ENCODE results near the gene BTK.

Gene BTK

DNA sequence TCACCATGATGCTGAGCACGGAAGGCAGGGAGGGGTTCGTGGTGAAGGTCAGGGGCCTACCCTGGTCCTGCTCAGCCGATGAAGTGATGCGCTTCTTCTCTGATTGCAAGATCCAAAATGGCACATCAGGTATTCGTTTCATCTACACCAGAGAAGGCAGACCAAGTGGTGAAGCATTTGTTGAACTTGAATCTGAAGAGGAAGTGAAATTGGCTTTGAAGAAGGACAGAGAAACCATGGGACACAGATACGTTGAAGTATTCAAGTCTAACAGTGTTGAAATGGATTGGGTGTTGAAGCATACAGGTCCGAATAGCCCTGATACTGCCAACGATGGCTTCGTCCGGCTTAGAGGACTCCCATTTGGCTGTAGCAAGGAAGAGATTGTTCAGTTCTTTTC lies 26.0 kb upstream of the BTK start:
- H3K9me3 ChIP-seq (ENCODE audit: control insufficient read depth in 2 of 2, low read length in 2 of 2), result no peaks in the 10 kb centered on the region
- no peak overlapping the region for H3K9ac ChIP-seq (ENCODE audit: low read depth in 1 of 2, low read length in 2 of 2)
- peaks cover 8 to 10% of the 10 kb centered on the region in 2 donors for H3K36me3 ChIP-seq (ENCODE audit: control insufficient read depth in 2 of 2, insufficient read depth in 2 of 2, low read length in 2 of 2)
- H3K4me1 ChIP-seq (ENCODE audit: control insufficient read depth in 2 of 2, insufficient read depth in 2 of 2, low read length in 2 of 2), result peaks cover under 1 to 8% of the 10 kb centered on the region in 2 donors
- no peak overlapping the region for H3K27ac ChIP-seq (ENCODE audit: low read depth in 2 of 2, low read length in 2 of 2)
- peaks cover 0 to 3% of the 10 kb centered on the region in 2 donors for H3K27me3 ChIP-seq (ENCODE audit: control insufficient read depth in 2 of 2, insufficient read depth in 2 of 2, low read length in 2 of 2)
- H3K4me3 ChIP-seq (ENCODE audit: low read length in 2 of 2), result no peak overlapping the region

DNA sequence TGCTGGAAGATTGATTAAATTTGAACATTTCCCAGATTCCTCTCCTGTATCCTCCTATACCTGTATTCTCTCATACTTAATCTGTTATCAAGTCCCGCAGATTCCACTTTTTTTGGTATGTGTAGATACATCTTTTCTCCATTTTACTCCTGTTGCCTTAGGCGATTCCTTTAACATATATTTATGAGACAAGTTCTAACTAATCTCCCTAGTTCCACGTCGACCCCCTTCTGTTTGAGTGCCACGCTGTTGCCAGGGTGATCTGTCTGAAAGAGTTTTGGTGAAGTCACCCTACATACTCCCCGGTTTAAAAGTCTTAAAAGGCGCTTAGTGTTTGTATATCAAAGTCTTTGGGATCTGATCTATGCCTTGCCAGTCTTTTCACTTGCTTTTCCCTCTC lies 24.5 kb upstream of the BTK start:
- no peak overlapping the region for H3K27ac ChIP-seq (ENCODE audit: low read depth in 2 of 2, low read length in 2 of 2)

DNA sequence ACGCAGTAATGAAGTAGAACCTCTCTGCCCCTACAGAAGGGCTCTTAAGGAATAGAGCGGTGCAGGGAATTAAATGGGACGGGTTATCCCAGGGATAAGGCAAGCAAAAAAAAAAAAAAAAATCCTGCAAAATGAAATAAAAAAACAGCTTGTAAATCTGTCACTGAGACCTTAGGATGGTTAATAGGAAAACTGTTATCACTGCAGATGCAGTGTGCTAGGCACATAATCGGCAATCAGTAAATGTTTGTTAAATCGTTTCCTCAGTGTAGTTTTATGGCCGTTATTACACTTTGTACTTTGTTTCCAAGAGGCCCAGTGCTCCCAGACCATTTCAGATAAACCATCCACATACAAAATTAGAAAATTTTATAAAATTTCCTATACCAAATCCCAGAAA lies 23.1 kb upstream of the BTK start:
- Histone ChIP-seq H3K27ac (ENCODE audit: low read depth in 2 of 2, low read length in 2 of 2) (peak overlapping the region; percentile 27 to 91), H3K27me3 (ENCODE audit: control insufficient read depth in 2 of 2, insufficient read depth in 2 of 2, low read length in 2 of 2) (peaks cover 0 to 3% of the 10 kb centered on the region in 2 donors), H3K9ac (ENCODE audit: low read depth in 1 of 2, low read length in 2 of 2) (peak overlapping the region in 1 of 2 donors; percentile 72), H3K36me3 (ENCODE audit: control insufficient read depth in 2 of 2, insufficient read depth in 2 of 2, low read length in 2 of 2) (peaks cover 8 to 10% of the 10 kb centered on the region in 2 donors), H3K4me1 (ENCODE audit: control insufficient read depth in 2 of 2, insufficient read depth in 2 of 2, low read length in 2 of 2) (peaks cover 4 to 10% of the 10 kb centered on the region in 2 donors), H3K4me3 (ENCODE audit: low read length in 2 of 2) (peak overlapping the region; percentile 86 to 88), H3K9me3 (ENCODE audit: control insufficient read depth in 2 of 2, low read length in 2 of 2) (no peaks in the 10 kb centered on the region)

More for the DNA sequence above, 24.5 kb upstream of the BTK start:
- no peaks in the 10 kb centered on the region for H3K9me3 ChIP-seq (ENCODE audit: control insufficient read depth in 2 of 2, low read length in 2 of 2)
- H3K4me3 ChIP-seq (ENCODE audit: low read length in 2 of 2), result no peak overlapping the region
- H3K27me3 ChIP-seq (ENCODE audit: control insufficient read depth in 2 of 2, insufficient read depth in 2 of 2, low read length in 2 of 2), result peaks cover 0 to 3% of the 10 kb centered on the region in 2 donors
- H3K4me1 ChIP-seq (ENCODE audit: control insufficient read depth in 2 of 2, insufficient read depth in 2 of 2, low read length in 2 of 2), result peaks cover 4 to 10% of the 10 kb centered on the region in 2 donors
- H3K36me3 ChIP-seq (ENCODE audit: control insufficient read depth in 2 of 2, insufficient read depth in 2 of 2, low read length in 2 of 2), result peaks cover 8 to 10% of the 10 kb centered on the region in 2 donors
- H3K9ac ChIP-seq (ENCODE audit: low read depth in 1 of 2, low read length in 2 of 2), result no peak overlapping the region

DNA sequence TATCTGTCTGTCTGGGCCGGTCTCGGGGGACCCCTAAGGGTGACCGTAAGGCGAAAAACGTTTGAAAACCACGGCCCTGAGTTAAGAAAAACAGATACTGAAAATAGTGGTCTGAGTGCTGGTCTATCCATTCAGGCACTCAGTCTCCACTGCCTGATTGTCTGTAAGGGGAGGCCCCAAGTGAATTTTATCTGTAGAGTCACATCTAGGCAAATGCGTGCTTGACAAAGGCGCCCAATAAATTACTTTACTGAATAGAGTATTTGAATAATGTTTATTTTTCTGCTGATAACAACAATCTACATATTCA lies 22.5 kb upstream of the BTK start:
- Histone ChIP-seq H3K36me3 (ENCODE audit: control insufficient read depth in 2 of 2, insufficient read depth in 2 of 2, low read length in 2 of 2) (peaks cover 5 to 10% of the 10 kb centered on the region in 2 donors), H3K4me3 (ENCODE audit: low read length in 2 of 2) (peak overlapping the region; percentile 86 to 88), H3K27me3 (ENCODE audit: control insufficient read depth in 2 of 2, insufficient read depth in 2 of 2, low read length in 2 of 2) (peaks cover 0 to 3% of the 10 kb centered on the region in 2 donors), H3K9me3 (ENCODE audit: control insufficient read depth in 2 of 2, low read length in 2 of 2) (no peaks in the 10 kb centered on the region), H3K27ac (ENCODE audit: low read depth in 2 of 2, low read length in 2 of 2) (peak overlapping the region; percentile 88 to 91), H3K4me1 (ENCODE audit: control insufficient read depth in 2 of 2, insufficient read depth in 2 of 2, low read length in 2 of 2) (peaks cover 4 to 10% of the 10 kb centered on the region in 2 donors), H3K9ac (ENCODE audit: low read depth in 1 of 2, low read length in 2 of 2) (peak overlapping the region; percentile 72 to 84)

DNA sequence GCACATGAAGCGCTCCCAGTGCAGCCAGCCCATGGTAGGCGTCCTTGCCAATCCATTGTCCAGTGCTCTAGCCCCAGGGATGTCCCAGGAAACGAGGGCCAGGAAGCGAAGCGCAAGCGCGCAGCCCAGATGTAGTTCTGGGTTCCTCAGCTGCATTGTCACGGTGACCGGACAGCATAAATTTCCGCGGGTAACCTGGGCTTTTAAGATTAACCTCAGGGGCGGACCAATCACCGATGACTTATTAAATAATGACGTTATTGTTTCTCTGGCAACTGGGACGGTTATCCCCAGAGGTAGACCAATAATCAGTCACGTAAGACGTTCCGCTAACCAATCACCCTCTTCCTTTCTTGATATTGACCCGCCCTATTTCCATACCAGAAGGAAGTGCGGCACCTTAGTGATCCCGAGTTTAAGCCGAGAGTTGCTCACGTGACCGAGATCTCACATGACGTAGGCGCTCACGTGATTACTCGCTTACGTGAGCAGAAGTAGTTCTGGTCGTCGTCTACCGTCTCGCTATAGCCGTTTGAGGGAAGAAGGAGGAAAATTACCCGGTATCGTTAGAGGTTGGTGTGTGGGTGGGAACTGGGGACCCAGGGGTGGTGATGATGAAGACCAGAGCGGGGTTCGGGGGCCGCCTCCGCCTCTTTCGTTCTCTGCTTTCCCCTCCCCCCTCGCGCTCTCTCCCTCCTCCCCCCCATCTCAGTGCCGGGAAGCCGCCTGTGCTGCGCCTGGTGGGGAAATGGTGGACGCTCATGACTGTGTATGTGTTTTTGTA lies 21.9 kb upstream of the BTK start, which contains the start of the genes GLA and HNRNPH2:
GLA (minus strand) TSS at position 178 of the 784 bp plus-strand sequence; CDS start at position 156, 22 bp downstream.
HNRNPH2 (plus strand) TSS at position 475 of the 784 bp plus-strand sequence. CDS start 3,767 bp downstream, outside the sequence.
- Histone ChIP-seq H3K27ac (ENCODE audit: low read depth in 2 of 2, low read length in 2 of 2) (peak within 1 kb of the TSS; percentile 88 to 91), H3K4me1 (ENCODE audit: control insufficient read depth in 2 of 2, insufficient read depth in 2 of 2, low read length in 2 of 2) (peaks cover 4 to 10% of the 10 kb centered on the region in 2 donors), H3K27me3 (ENCODE audit: control insufficient read depth in 2 of 2, insufficient read depth in 2 of 2, low read length in 2 of 2) (peaks cover 0 to 3% of the 10 kb centered on the region in 2 donors), H3K4me3 (ENCODE audit: low read length in 2 of 2) (peak within 1 kb of the TSS; percentile 87 to 90), H3K9me3 (ENCODE audit: control insufficient read depth in 2 of 2, low read length in 2 of 2) (no peaks in the 10 kb centered on the region), H3K9ac (ENCODE audit: low read depth in 1 of 2, low read length in 2 of 2) (peak within 1 kb of the TSS; percentile 73 to 84), H3K36me3 (ENCODE audit: control insufficient read depth in 2 of 2, insufficient read depth in 2 of 2, low read length in 2 of 2) (peaks cover 5 to 10% of the 10 kb centered on the region in 2 donors)

DNA sequence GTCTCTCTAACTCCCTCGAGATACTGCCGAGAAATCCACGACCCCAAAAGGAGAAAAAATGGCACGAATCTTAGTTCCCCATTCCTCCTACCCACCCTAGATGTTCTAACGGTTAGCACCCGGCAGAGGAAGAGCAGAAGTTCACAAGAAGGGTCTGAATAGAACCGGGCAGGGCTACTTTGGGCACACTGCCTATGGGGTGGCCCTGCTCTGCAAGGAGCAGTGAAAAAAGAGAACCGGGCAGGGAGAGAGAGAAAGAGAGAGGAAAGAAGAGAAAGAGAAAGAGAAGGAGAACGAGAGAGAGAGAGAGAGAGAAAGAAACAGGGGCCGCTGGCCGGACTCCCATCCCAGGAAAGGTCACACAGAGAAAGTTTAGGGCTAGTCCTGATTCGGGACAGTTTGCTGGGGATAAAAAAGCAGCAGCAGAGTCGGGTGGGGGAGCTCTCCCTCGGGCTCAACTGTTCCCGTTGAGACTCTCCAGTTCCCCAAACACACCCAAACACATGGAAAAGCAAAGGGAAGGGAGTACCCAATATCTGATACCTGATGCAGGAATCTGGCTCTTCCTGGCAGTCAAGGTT lies 21.3 kb upstream of the BTK start:
- H3K4me3 ChIP-seq (ENCODE audit: low read length in 2 of 2), result peak overlapping the region; percentile 87 to 90
- H3K27ac ChIP-seq (ENCODE audit: low read depth in 2 of 2, low read length in 2 of 2), result peak overlapping the region; percentile 80 to 85
- no peaks in the 10 kb centered on the region for H3K27me3 ChIP-seq (ENCODE audit: control insufficient read depth in 2 of 2, insufficient read depth in 2 of 2, low read length in 2 of 2)
- H3K4me1 ChIP-seq (ENCODE audit: control insufficient read depth in 2 of 2, insufficient read depth in 2 of 2, low read length in 2 of 2), result peaks cover 4 to 10% of the 10 kb centered on the region in 2 donors
- no peaks in the 10 kb centered on the region for H3K9me3 ChIP-seq (ENCODE audit: control insufficient read depth in 2 of 2, low read length in 2 of 2)
- H3K36me3 ChIP-seq (ENCODE audit: control insufficient read depth in 2 of 2, insufficient read depth in 2 of 2, low read length in 2 of 2), result peaks cover 4 to 5% of the 10 kb centered on the region in 2 donors
- peak overlapping the region; percentile 73 to 82 for H3K9ac ChIP-seq (ENCODE audit: low read depth in 1 of 2, low read length in 2 of 2)

DNA sequence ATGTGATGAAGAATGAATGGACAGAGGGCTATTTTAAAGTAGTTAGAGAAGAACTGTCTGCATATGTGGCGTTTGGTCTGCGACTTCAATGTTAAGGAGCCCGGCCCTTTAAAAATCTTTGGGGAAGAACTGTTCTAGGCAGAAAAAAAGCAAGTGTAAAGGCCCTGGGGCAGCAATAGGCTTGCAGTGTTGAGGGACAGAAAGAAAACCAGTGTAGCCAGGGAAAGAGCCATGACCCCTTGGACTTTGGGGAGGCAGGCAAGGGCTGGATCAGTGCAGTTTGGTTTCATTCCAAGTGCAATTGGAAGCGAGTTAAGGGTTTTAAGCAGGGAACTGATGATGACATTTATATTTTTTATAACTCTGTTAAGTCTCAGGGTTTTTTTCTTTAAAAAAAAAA lies 13.8 kb upstream of the BTK start:
- Histone ChIP-seq H3K9me3 (ENCODE audit: control insufficient read depth in 2 of 2, low read length in 2 of 2) (no peaks in the 10 kb centered on the region), H3K4me1 (ENCODE audit: control insufficient read depth in 2 of 2, insufficient read depth in 2 of 2, low read length in 2 of 2) (no peaks in the 10 kb centered on the region), H3K36me3 (ENCODE audit: control insufficient read depth in 2 of 2, insufficient read depth in 2 of 2, low read length in 2 of 2) (peaks cover 4 to 8% of the 10 kb centered on the region in 2 donors), H3K4me3 (ENCODE audit: low read length in 2 of 2) (no peak overlapping the region), H3K27me3 (ENCODE audit: control insufficient read depth in 2 of 2, insufficient read depth in 2 of 2, low read length in 2 of 2) (no peaks in the 10 kb centered on the region), H3K9ac (ENCODE audit: low read depth in 1 of 2, low read length in 2 of 2) (no peak overlapping the region), H3K27ac (ENCODE audit: low read depth in 2 of 2, low read length in 2 of 2) (no peak overlapping the region)

DNA sequence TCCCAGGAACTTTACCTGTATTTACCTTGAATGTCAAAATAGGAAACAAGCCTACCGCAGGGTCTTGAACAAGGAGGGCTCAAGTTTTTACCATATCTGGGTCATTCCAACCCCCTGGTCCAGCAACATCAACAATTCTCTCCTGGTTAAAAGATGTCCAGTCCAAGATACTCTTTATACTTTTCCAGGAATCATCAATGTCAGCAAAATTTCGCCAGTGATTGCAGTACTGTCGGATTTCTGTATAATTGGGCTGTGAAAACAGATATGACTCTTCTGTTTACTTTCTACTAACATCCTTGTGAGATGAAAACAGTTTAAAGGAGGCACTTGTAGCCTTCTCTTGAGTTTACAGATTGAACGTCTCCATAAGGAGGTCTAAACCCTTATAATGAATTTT lies 12.7 kb upstream of the BTK start:
- Histone ChIP-seq H3K9ac (ENCODE audit: low read depth in 1 of 2, low read length in 2 of 2) (no peak overlapping the region), H3K27me3 (ENCODE audit: control insufficient read depth in 2 of 2, insufficient read depth in 2 of 2, low read length in 2 of 2) (no peaks in the 10 kb centered on the region), H3K36me3 (ENCODE audit: control insufficient read depth in 2 of 2, insufficient read depth in 2 of 2, low read length in 2 of 2) (peaks cover 4 to 8% of the 10 kb centered on the region in 2 donors), H3K9me3 (ENCODE audit: control insufficient read depth in 2 of 2, low read length in 2 of 2) (no peaks in the 10 kb centered on the region), H3K4me3 (ENCODE audit: low read length in 2 of 2) (no peak overlapping the region), H3K4me1 (ENCODE audit: control insufficient read depth in 2 of 2, insufficient read depth in 2 of 2, low read length in 2 of 2) (no peaks in the 10 kb centered on the region), H3K27ac (ENCODE audit: low read depth in 2 of 2, low read length in 2 of 2) (no peak overlapping the region)

DNA sequence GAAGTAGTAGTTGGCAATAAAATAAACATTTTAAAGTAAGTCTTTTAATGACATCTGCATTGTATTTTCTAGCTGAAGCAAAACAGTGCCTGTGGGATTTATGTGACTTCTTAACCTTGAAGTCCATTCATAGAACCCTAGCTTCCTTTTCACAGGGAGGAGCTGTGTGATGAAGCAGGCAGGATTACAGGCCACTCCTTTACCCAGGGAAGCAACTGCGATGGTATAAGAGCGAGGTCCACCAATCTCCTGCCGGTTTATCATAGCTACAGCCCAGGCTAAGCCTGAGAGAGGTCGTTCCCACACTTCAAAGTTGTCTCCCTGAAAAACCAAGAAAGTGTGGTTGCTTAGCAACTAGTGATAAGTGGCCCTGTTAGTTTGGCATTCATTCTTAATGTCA lies 11.8 kb upstream of the BTK start:
- H3K27ac ChIP-seq (ENCODE audit: low read depth in 2 of 2, low read length in 2 of 2), result no peak overlapping the region
- peaks cover 4 to 8% of the 10 kb centered on the region in 2 donors for H3K36me3 ChIP-seq (ENCODE audit: control insufficient read depth in 2 of 2, insufficient read depth in 2 of 2, low read length in 2 of 2)
- H3K27me3 ChIP-seq (ENCODE audit: control insufficient read depth in 2 of 2, insufficient read depth in 2 of 2, low read length in 2 of 2), result no peaks in the 10 kb centered on the region

DNA sequence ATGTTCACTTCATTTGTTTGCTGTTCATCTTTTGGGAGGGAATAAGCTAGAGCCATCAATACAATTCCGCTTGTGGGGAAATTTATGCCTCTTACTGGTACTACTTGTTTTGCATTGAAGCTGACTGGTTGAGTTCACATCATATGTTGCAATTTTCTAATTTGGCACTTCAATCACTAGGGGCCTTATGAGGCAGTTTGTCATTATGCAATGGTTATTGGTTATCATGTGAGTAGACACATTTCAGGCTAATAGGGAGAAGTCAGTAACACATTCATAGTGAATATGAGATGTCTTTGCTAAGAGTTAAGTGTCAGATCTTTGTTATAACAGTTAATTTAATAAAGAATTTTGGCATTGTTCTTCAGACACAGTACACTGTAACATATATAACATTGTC lies 9.8 kb upstream of the BTK start:
- H3K9ac ChIP-seq (ENCODE audit: low read depth in 1 of 2, low read length in 2 of 2), result no peak overlapping the region
- no peaks in the 10 kb centered on the region for H3K27me3 ChIP-seq (ENCODE audit: control insufficient read depth in 2 of 2, insufficient read depth in 2 of 2, low read length in 2 of 2)
- peaks cover 3 to 4% of the 10 kb centered on the region in 2 donors for H3K36me3 ChIP-seq (ENCODE audit: control insufficient read depth in 2 of 2, insufficient read depth in 2 of 2, low read length in 2 of 2)
- H3K4me1 ChIP-seq (ENCODE audit: control insufficient read depth in 2 of 2, insufficient read depth in 2 of 2, low read length in 2 of 2), result no peaks in the 10 kb centered on the region
- H3K9me3 ChIP-seq (ENCODE audit: control insufficient read depth in 2 of 2, low read length in 2 of 2), result no peaks in the 10 kb centered on the region
- H3K4me3 ChIP-seq (ENCODE audit: low read length in 2 of 2), result no peak overlapping the region
- H3K27ac ChIP-seq (ENCODE audit: low read depth in 2 of 2, low read length in 2 of 2), result no peak overlapping the region

More for the DNA sequence above, 11.8 kb upstream of the BTK start:
- Histone ChIP-seq H3K9ac (ENCODE audit: low read depth in 1 of 2, low read length in 2 of 2) (no peak overlapping the region), H3K4me1 (ENCODE audit: control insufficient read depth in 2 of 2, insufficient read depth in 2 of 2, low read length in 2 of 2) (no peaks in the 10 kb centered on the region), H3K9me3 (ENCODE audit: control insufficient read depth in 2 of 2, low read length in 2 of 2) (no peaks in the 10 kb centered on the region), H3K4me3 (ENCODE audit: low read length in 2 of 2) (no peak overlapping the region)
